H9 (cell line): ENCODE measurements around the gene TMEM217. TPM values are rescaled to one million over a fixed set of nuclear protein-coding genes. Genes with fewer than 3 reads are reported as not detected.
A peak's percentile ranks its signal among the peaks of the same experiment; 100 is the strongest.

ENCODE experiments used
- DNase-seq: peaks from one replicate; pipeline ENCODE4 v3.0.0-alpha.2; 2017
- H2AFZ ChIP-seq: one replicate; pipeline ENCODE4 v1.6.1; 2013; ENCODE audit warnings: mild to moderate bottlenecking, low read length, control low read depth, moderate library complexity
- H2AK5ac ChIP-seq: 2 replicates; pipeline ENCODE4 v1.6.1; 2013; ENCODE audit warnings: low read length, control low read depth, mixed read lengths; ENCODE audit not compliant: insufficient read length
- H2BK120ac ChIP-seq: one replicate; pipeline ENCODE4 v1.6.1; 2013; ENCODE audit warnings: low read depth, mild to moderate bottlenecking, low read length, control low read depth, inconsistent platforms; ENCODE audit not compliant: poor library complexity, severe bottlenecking
- H2BK12ac ChIP-seq: 2 replicates; pipeline ENCODE4 v1.6.1; 2013; ENCODE audit warnings: low read length, control low read depth, mixed read lengths, low read depth; ENCODE audit not compliant: insufficient read length
- H2BK15ac ChIP-seq: 2 replicates; pipeline ENCODE4 v1.6.1; 2013; ENCODE audit warnings: low read depth, low read length, control low read depth
- H2BK20ac ChIP-seq: one replicate; pipeline ENCODE4 v1.6.1; 2013; ENCODE audit warnings: low read depth, mild to moderate bottlenecking, low read length, control low read depth, inconsistent platforms; ENCODE audit not compliant: poor library complexity, severe bottlenecking
- H2BK5ac ChIP-seq: 2 replicates; pipeline ENCODE4 v1.6.1; 2013; ENCODE audit warnings: low read length, control low read depth, mixed read lengths; ENCODE audit not compliant: insufficient read length
- H3K14ac ChIP-seq: 2 replicates; pipeline ENCODE4 v1.6.1; 2013; ENCODE audit warnings: low read length, control low read depth; ENCODE audit not compliant: insufficient read depth
- H3K18ac ChIP-seq: 2 replicates; pipeline ENCODE4 v1.6.1; 2013; ENCODE audit warnings: low read depth, mild to moderate bottlenecking, mixed read lengths, low read length, control low read depth; ENCODE audit not compliant: insufficient read length
- H3K23ac ChIP-seq: 2 replicates; pipeline ENCODE4 v1.6.1; 2013; ENCODE audit warnings: low read length, control low read depth, mixed read lengths, low read depth; ENCODE audit not compliant: insufficient read length
- H3K23me2 ChIP-seq: 2 replicates; pipeline ENCODE4 v1.6.1; 2013; ENCODE audit warnings: low read depth, mild to moderate bottlenecking, mixed read lengths, low read length, control low read depth; ENCODE audit not compliant: insufficient read length, poor library complexity, severe bottlenecking
- H3K27ac ChIP-seq: 2 replicates; pipeline ENCODE4 v1.5.1; 2013; ENCODE audit warnings: low read length, control low read depth, mixed read lengths, low read depth; ENCODE audit not compliant: insufficient read length
- H3K27me3 ChIP-seq: 2 replicates; pipeline ENCODE4 v1.6.1; 2013; ENCODE audit warnings: low read length, control low read depth, inconsistent platforms; ENCODE audit not compliant: insufficient read depth
- H3K4ac ChIP-seq: 2 replicates; pipeline ENCODE4 v1.6.1; 2013; ENCODE audit warnings: low read depth, mild to moderate bottlenecking, control low read depth, inconsistent platforms, low read length, moderate library complexity
- H3K4me1 ChIP-seq: 2 replicates; pipeline ENCODE4 v1.6.1; 2013; ENCODE audit warnings: low read length, control low read depth, inconsistent platforms; ENCODE audit not compliant: insufficient read depth
- H3K4me2 ChIP-seq: 2 replicates; pipeline ENCODE4 v1.6.1; 2013; ENCODE audit warnings: low read length, control low read depth, mixed read lengths; ENCODE audit not compliant: insufficient read length, insufficient read depth
- H3K56ac ChIP-seq: 2 replicates; pipeline ENCODE4 v1.6.1; 2013; ENCODE audit warnings: low read depth, mild to moderate bottlenecking, mixed read lengths, low read length, control low read depth; ENCODE audit not compliant: insufficient read length
- H3K79me1 ChIP-seq: 2 replicates; pipeline ENCODE4 v1.6.1; 2013; ENCODE audit warnings: low read depth, mild to moderate bottlenecking, moderate library complexity, low read length, control low read depth, inconsistent platforms; ENCODE audit not compliant: insufficient read depth, poor library complexity, severe bottlenecking
- H3K79me2 ChIP-seq: 2 replicates; pipeline ENCODE4 v1.6.1; 2013; ENCODE audit warnings: low read length, control low read depth, inconsistent platforms; ENCODE audit not compliant: insufficient read depth
- H3K9ac ChIP-seq: 2 replicates; pipeline ENCODE4 v1.6.1; 2013; ENCODE audit warnings: low read length, control low read depth, mixed read lengths; ENCODE audit not compliant: insufficient read length; ENCODE audit errors: extremely low read depth
- H3K9me3 ChIP-seq: one replicate; pipeline ENCODE4 v1.6.1; 2013; ENCODE audit warnings: low read depth, low read length, inconsistent platforms; ENCODE audit not compliant: control insufficient read depth
- H3T11ph ChIP-seq: one replicate; pipeline ENCODE4 v1.6.1; 2013; ENCODE audit warnings: mild to moderate bottlenecking, low read length, control low read depth, inconsistent platforms
- H4K20me1 ChIP-seq: one replicate; pipeline ENCODE4 v1.6.1; 2013; ENCODE audit not compliant: control insufficient read depth, insufficient read length, insufficient read depth
- H4K5ac ChIP-seq: 2 replicates; pipeline ENCODE4 v1.6.1; 2013; ENCODE audit warnings: low read depth, mild to moderate bottlenecking, mixed read lengths, low read length, control low read depth; ENCODE audit not compliant: insufficient read length
- H4K8ac ChIP-seq: replicated peaks from 2 replicates; pipeline ENCODE4 v1.6.1; 2013; ENCODE audit warnings: low read length, control low read depth, mixed read lengths, low read depth; ENCODE audit not compliant: insufficient read length
- H4K91ac ChIP-seq: 2 replicates; pipeline ENCODE4 v1.6.1; 2013; ENCODE audit warnings: low read depth, mild to moderate bottlenecking, moderate library complexity, mixed read lengths, low read length, control low read depth; ENCODE audit not compliant: insufficient read length
- H3K27ac Mint-ChIP-seq, 3 experiments: 2 replicates in 2 of 3; 3 replicates in 1 of 3; pipeline ENCODE4 v1.8.0; 2020 to 2021; ENCODE audit warnings: mixed read lengths in 3 of 3, mild to moderate bottlenecking in 1 of 3, moderate library complexity in 1 of 3
- H3K27me3 Mint-ChIP-seq: 2 replicates; pipeline ENCODE4 v1.8.0; 2021; ENCODE audit warnings: low read depth, mild to moderate bottlenecking, moderate library complexity, mixed read lengths
- H3K36me3 Mint-ChIP-seq, 3 experiments: 2 replicates in 2 of 3; 3 replicates in 1 of 3; pipeline ENCODE4 v1.8.0; 2020 to 2021; ENCODE audit warnings: low read depth in 3 of 3, mixed read lengths in 3 of 3; ENCODE audit not compliant: insufficient read depth in 1 of 3
- H3K4me1 Mint-ChIP-seq, 2 experiments: 2 replicates each; pipeline ENCODE4 v1.8.0; 2020; ENCODE audit warnings: mixed read lengths in 2 of 2
- H3K4me3 Mint-ChIP-seq, 2 experiments: 2 replicates in 1 of 2; 3 replicates in 1 of 2; pipeline ENCODE4 v1.8.0; 2020 to 2021; ENCODE audit warnings: mild to moderate bottlenecking in 2 of 2, mixed read lengths in 2 of 2, moderate library complexity in 1 of 2
- H3K9me3 Mint-ChIP-seq, 2 experiments: 2 replicates in 1 of 2; 3 replicates in 1 of 2; pipeline ENCODE4 v1.8.0; 2020; ENCODE audit warnings: mild to moderate bottlenecking in 2 of 2, mixed read lengths in 2 of 2, moderate library complexity in 1 of 2
- WGBS: extraction: QIAGEN DNeasy Blood & Tissue Kit; methylation state at CpG from one replicate; pipeline ENCODE4 v1.1.7; 2013; ENCODE audit warnings: missing lambda C conversion rate, low lambda C conversion rate, mixed read lengths; ENCODE audit not compliant: insufficient read length; ENCODE audit errors: extremely low coverage; 5-methylcytosine and 5-hydroxymethylcytosine counted together
- total RNA-seq: library from RNA; stranded (reverse); gene quantifications from 2 replicates; pipeline ENCODE4 v1.2.1, GENCODE V29; 2021
- TF ChIP-seq, protein P1 (sequence below): fragments of 200-600 bp; sonication (generic); conservative IDR thresholded peaks from 3 replicates; pipeline ENCODE4 v1.8.0; 2021; ENCODE audit warnings: antibody characterized with exemption, mild to moderate bottlenecking

TMEM217 gene
- total RNA-seq, 1 experiment from 2014 or later = 1.1 TPM

GRCh38 chr6:37169496-37170272 is 88.3 kb downstream of the TMEM217 start, which contains the start of gene PIM1:
Gene PIM1, plus strand, starts transcription at chr6:37170152. Its CDS starts 424 bp downstream, at chr6:37170576.
- peaks cover 29 to 38% (median 35%) of the 10 kb centered on the region in 3 experiments for H3K36me3 Mint-ChIP-seq
- Histone ChIP-seq H3K27ac (peak within 1 kb of the TSS; percentile 46), H4K91ac (peak within 1 kb of the TSS; percentile 97), H4K5ac (peak within 1 kb of the TSS; percentile 78), H2BK120ac (peak within 1 kb of the TSS; percentile 97), H3K27me3 (no peaks in the 10 kb centered on the region), H3K4me1 (peaks cover 3% of the 10 kb centered on the region; the same call in 1 of the 2 replicates), H3T11ph (peak within 1 kb of the TSS; percentile 46), H3K56ac (peak within 1 kb of the TSS; percentile 53), H3K14ac (peak within 1 kb of the TSS; percentile 99), H4K20me1 (no peaks in the 10 kb centered on the region), H3K4ac (peak within 1 kb of the TSS; percentile 79; the same call in 1 of the 2 replicates), H3K23me2 (peaks cover 17% of the 10 kb centered on the region), H3K79me2 (peaks cover 14% of the 10 kb centered on the region; the same call in 1 of the 2 replicates), H3K4me2 (peak within 1 kb of the TSS; percentile 84), H2BK20ac (no peak within 1 kb of the TSS), H3K79me1 (peaks cover 5% of the 10 kb centered on the region), H3K18ac (peak within 1 kb of the TSS; percentile 99), H3K9me3 (no peaks in the 10 kb centered on the region), H2BK12ac (peak within 1 kb of the TSS; percentile 1), H4K8ac (peak within 1 kb of the TSS; percentile 14), H3K23ac (no peak within 1 kb of the TSS), H2AFZ (no peak within 1 kb of the TSS), H2BK15ac (no peak within 1 kb of the TSS), H2AK5ac (no peak within 1 kb of the TSS), H3K9ac (peak within 1 kb of the TSS; percentile 97), H2BK5ac (peak within 1 kb of the TSS; percentile 96)
- TF ChIP-seq, protein P1, sequence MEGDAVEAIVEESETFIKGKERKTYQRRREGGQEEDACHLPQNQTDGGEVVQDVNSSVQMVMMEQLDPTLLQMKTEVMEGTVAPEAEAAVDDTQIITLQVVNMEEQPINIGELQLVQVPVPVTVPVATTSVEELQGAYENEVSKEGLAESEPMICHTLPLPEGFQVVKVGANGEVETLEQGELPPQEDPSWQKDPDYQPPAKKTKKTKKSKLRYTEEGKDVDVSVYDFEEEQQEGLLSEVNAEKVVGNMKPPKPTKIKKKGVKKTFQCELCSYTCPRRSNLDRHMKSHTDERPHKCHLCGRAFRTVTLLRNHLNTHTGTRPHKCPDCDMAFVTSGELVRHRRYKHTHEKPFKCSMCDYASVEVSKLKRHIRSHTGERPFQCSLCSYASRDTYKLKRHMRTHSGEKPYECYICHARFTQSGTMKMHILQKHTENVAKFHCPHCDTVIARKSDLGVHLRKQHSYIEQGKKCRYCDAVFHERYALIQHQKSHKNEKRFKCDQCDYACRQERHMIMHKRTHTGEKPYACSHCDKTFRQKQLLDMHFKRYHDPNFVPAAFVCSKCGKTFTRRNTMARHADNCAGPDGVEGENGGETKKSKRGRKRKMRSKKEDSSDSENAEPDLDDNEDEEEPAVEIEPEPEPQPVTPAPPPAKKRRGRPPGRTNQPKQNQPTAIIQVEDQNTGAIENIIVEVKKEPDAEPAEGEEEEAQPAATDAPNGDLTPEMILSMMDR = no peak
- no peaks in the 10 kb centered on the region; a peak in 3 of 5 replicates for H3K9me3 Mint-ChIP-seq
- H3K27ac Mint-ChIP-seq = peak within 1 kb of the TSS; percentile 98 to 100 (median 100)
- H3K4me3 Mint-ChIP-seq = peak within 1 kb of the TSS; percentile 88 to 96
- no peaks in the 10 kb centered on the region; the same call in 1 of the 2 replicates for H3K27me3 Mint-ChIP-seq
- peaks cover 28 to 41% of the 10 kb centered on the region in 2 experiments for H3K4me1 Mint-ChIP-seq
- WGBS = no CpG with 5 or more reads among the region's 90 CpGs
- DNase-seq = peak; percentile 99
